DOHH2 (cell line): ENCODE results near the gene FNDC4.

Experiments
- H3F3A ChIP-seq: fragments of 200-600 bp; sonication (generic), shearing (Covaris generic); 2 replicates; pipeline ENCODE4 v1.6.0; 2016; ENCODE audit warnings: antibody characterized with exemption, mild to moderate bottlenecking; ENCODE audit not compliant: control insufficient read depth, insufficient read depth
- H3K27ac ChIP-seq: fragments of 200-600 bp; sonication (generic); 2 replicates; pipeline ENCODE4 v1.5.1; 2014; ENCODE audit warnings: low read depth, mild to moderate bottlenecking, low read length, moderate library complexity
- H3K27me3 ChIP-seq: fragments of 200-600 bp; sonication (generic); 2 replicates; pipeline ENCODE4 v1.6.1; 2014; ENCODE audit warnings: mild to moderate bottlenecking, low read length, mixed read lengths; ENCODE audit not compliant: control insufficient read depth
- H3K36me3 ChIP-seq: fragments of 200-600 bp; sonication (generic); 2 replicates; pipeline ENCODE4 v1.6.1; 2014; ENCODE audit warnings: mild to moderate bottlenecking, low read length, moderate library complexity, mixed read lengths; ENCODE audit not compliant: control insufficient read depth
- H3K4me1 ChIP-seq: fragments of 200-600 bp; sonication (generic); 2 replicates; pipeline ENCODE4 v1.6.1; 2014; ENCODE audit warnings: mild to moderate bottlenecking, low read length, mixed read lengths; ENCODE audit not compliant: control insufficient read depth
- H3K4me2 ChIP-seq: fragments of 200-600 bp; sonication (generic); 2 replicates; pipeline ENCODE4 v1.6.0; 2014; ENCODE audit warnings: mild to moderate bottlenecking, low read length, moderate library complexity
- H3K4me3 ChIP-seq: fragments of 200-600 bp; sonication (generic); 2 replicates; pipeline ENCODE4 v1.5.1; 2014; ENCODE audit warnings: mild to moderate bottlenecking, low read length, mixed read lengths
- H3K79me2 ChIP-seq: fragments of 200-600 bp; sonication (generic); 2 replicates; pipeline ENCODE4 v1.6.1; 2014; ENCODE audit warnings: mild to moderate bottlenecking, low read length, mixed read lengths; ENCODE audit not compliant: control insufficient read depth
- H3K9me2 ChIP-seq: fragments of 200-600 bp; sonication (generic); replicated peaks from 2 replicates; pipeline ENCODE4 v1.6.1; 2014; ENCODE audit warnings: mild to moderate bottlenecking, low read length, mixed read lengths; ENCODE audit not compliant: control insufficient read depth
- H3K9me3 ChIP-seq: fragments of 200-600 bp; sonication (generic); 2 replicates; pipeline ENCODE4 v1.6.1; 2014; ENCODE audit warnings: antibody characterized with exemption, low read length, mixed read lengths; ENCODE audit not compliant: control insufficient read depth, insufficient read depth
- H4K20me1 ChIP-seq: fragments of 200-600 bp; sonication (generic); 2 replicates; pipeline ENCODE4 v1.6.0; 2014; ENCODE audit warnings: low read depth, mild to moderate bottlenecking, antibody characterized with exemption, low read length, moderate library complexity; ENCODE audit not compliant: control insufficient read depth, insufficient read depth
- EZH2phosphoT487 ChIP-seq: fragments of 200-600 bp; sonication (generic); IDR thresholded peaks from 2 replicates; pipeline ENCODE4 v1.6.1; 2017; ENCODE audit warnings: borderline replicate concordance, mild to moderate bottlenecking, antibody characterized with exemption, low read length, moderate library complexity, mixed read lengths
- TF ChIP-seq, protein P1 (sequence below): fragments of 200-600 bp; sonication (generic); IDR thresholded peaks from one replicate; pipeline ENCODE4 v1.5.1; 2014; ENCODE audit warnings: antibody characterized with exemption, mild to moderate bottlenecking, low read depth, low read length; ENCODE audit not compliant: poor library complexity, severe bottlenecking

The FNDC4 gene

GRCh38 chr2:27445155-27445554 lies 49.8 kb downstream of the FNDC4 start:
- no peaks in the 10 kb centered on the region for H3K9me2 ChIP-seq
- H3K4me3 ChIP-seq: no peak overlapping the region
- H3K4me1 ChIP-seq: no peaks in the 10 kb centered on the region
- H3K9me3 ChIP-seq: no peaks in the 10 kb centered on the region
- no peaks in the 10 kb centered on the region for H3K79me2 ChIP-seq
- no peaks in the 10 kb centered on the region for H4K20me1 ChIP-seq
- H3F3A ChIP-seq: no peaks in the 10 kb centered on the region
- H3K27me3 ChIP-seq: no peaks in the 10 kb centered on the region
- H3K36me3 ChIP-seq: peaks cover 18% of the 10 kb centered on the region
- H3K4me2 ChIP-seq: no peak overlapping the region
- H3K27ac ChIP-seq: no peak overlapping the region
- TF ChIP-seq EZH2phosphoT487: no peak
- TF ChIP-seq, protein P1, sequence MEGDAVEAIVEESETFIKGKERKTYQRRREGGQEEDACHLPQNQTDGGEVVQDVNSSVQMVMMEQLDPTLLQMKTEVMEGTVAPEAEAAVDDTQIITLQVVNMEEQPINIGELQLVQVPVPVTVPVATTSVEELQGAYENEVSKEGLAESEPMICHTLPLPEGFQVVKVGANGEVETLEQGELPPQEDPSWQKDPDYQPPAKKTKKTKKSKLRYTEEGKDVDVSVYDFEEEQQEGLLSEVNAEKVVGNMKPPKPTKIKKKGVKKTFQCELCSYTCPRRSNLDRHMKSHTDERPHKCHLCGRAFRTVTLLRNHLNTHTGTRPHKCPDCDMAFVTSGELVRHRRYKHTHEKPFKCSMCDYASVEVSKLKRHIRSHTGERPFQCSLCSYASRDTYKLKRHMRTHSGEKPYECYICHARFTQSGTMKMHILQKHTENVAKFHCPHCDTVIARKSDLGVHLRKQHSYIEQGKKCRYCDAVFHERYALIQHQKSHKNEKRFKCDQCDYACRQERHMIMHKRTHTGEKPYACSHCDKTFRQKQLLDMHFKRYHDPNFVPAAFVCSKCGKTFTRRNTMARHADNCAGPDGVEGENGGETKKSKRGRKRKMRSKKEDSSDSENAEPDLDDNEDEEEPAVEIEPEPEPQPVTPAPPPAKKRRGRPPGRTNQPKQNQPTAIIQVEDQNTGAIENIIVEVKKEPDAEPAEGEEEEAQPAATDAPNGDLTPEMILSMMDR: no peak

DNA sequence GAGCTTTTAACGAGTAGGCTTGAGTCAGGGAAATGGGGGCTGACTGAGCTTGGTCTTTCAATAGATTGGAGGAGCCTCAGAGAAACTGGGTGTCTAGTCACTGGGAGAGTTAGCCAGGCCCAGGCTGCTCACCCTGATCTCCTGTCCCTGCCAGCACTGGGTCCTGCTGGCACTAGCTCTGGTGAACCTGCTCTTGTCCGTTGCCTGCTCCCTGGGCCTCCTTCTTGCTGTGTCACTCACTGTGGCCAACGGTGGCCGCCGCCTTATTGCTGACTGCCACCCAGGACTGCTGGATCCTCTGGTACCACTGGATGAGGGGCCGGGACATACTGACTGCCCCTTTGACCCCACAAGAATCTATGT lies 52.1 kb downstream of the FNDC4 start:
- Histone ChIP-seq H3K79me2 (no peaks in the 10 kb centered on the region), H4K20me1 (no peaks in the 10 kb centered on the region), H3K4me3 (no peak overlapping the region), H3K9me3 (no peaks in the 10 kb centered on the region), H3K9me2 (no peaks in the 10 kb centered on the region), H3K27me3 (no peaks in the 10 kb centered on the region), H3K4me2 (no peak overlapping the region), H3K4me1 (no peaks in the 10 kb centered on the region), H3K36me3 (peaks cover 33% of the 10 kb centered on the region), H3K27ac (no peak overlapping the region), H3F3A (no peaks in the 10 kb centered on the region)
- TF ChIP-seq, protein P1: no peak
- no peak for TF ChIP-seq EZH2phosphoT487

- H3K9me2 ChIP-seq: no peaks in the 10 kb centered on the region
- TF ChIP-seq EZH2phosphoT487: no peak
- TF ChIP-seq, protein P1: no peak
- H3K27ac ChIP-seq: no peak within 1 kb of the TSS
- H3K4me1 ChIP-seq: no peaks in the 10 kb centered on the region
- no peak within 1 kb of the TSS for H3K4me2 ChIP-seq
- no peaks in the 10 kb centered on the region for H3K27me3 ChIP-seq
- H3F3A ChIP-seq: no peaks in the 10 kb centered on the region
- peaks cover 35% of the 10 kb centered on the region for H3K36me3 ChIP-seq
- no peaks in the 10 kb centered on the region for H3K9me3 ChIP-seq
- H4K20me1 ChIP-seq: no peaks in the 10 kb centered on the region
- no peaks in the 10 kb centered on the region for H3K79me2 ChIP-seq
- H3K4me3 ChIP-seq: no peak within 1 kb of the TSS
Observed at GRCh38 chr2:27441958-27442919, 52.8 kb downstream of the FNDC4 start, which contains the start of gene KRTCAP3. TSS of gene KRTCAP3 (plus strand) at chr2:27442381. CDS start at chr2:27442413, 32 bp downstream.
